KBM-7 (cell line): ENCODE measurements around the gene MAPK8IP3.
"Not testable (repeated sequence)": the region's sequence is repeated elsewhere in the genome, so short reads cannot be mapped to it uniquely, and the experiment has no call there.

Experiments
- DNase-seq: peaks from one replicate; pipeline ENCODE4 v3.0.0-alpha.2; 2015
- in situ Hi-C: fragments of 300-500 bp; cut with MboI; formaldehyde crosslinking; loops from 2 replicates; pipeline ENCODE4 v1.14.3; 2020; ENCODE audit warnings: low sequenced_read_pairs, low pct_unique_long_range_greater_than_20kb, mixed read lengths

MAPK8IP3 gene

DNA sequence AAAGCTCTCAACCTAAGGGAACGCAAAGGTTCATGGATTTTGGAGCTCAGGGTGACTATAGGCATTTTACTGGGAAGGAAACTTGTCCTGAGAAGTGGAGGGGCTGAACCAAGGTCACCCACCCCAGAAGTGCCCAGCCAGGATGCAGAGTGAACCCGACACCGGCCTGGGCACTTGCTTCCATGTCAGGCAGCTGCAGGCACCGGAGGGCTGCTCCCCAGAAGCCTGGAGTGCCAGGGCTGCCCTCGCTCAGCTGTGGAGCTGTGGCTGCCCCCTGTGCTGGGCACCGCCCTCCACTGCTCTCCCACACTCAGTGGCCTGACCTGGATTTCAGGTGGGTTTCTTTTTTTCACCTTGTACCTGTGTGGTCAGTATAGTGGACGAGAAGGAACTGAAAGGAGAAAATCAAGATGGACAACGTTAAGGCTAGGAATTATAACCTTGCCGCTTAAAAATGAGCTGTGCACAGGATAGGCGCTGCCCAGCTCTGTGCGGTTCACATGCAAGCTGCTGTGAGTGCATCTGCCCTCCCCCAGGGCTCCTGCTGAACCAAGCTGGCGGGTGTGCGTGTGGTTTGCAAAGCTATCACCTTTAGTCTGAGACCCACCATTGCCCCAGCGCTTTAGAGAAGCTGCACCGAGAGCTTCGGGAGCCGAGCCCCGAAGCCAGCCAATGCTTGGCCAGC is 2.2 kb downstream of the MAPK8IP3 start:
- no peak for DNase-seq
- in situ Hi-C loops = no loop called here

DNA sequence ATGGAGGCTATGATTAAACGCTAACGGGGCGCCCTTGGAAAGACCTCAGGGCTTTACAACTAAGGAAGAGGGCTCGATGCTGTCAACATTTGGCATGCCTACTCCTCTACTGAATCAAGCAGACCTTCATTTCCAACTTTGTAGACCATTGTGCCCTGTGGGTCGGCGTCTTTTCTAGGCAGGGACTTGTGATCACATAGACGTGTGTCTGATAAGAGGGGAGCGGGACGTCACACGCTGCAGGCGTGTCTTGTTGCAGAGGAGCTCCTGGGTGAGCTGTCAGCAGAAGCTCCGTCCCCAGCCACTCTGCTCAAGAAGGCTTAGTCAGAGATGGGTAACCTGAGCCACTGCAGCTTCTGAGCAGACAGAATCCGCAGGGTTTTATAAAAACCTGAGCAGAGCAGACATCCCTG is 2.8 kb downstream of the MAPK8IP3 start:
- in situ Hi-C loops = no loop called here
- no peak for DNase-seq

DNA sequence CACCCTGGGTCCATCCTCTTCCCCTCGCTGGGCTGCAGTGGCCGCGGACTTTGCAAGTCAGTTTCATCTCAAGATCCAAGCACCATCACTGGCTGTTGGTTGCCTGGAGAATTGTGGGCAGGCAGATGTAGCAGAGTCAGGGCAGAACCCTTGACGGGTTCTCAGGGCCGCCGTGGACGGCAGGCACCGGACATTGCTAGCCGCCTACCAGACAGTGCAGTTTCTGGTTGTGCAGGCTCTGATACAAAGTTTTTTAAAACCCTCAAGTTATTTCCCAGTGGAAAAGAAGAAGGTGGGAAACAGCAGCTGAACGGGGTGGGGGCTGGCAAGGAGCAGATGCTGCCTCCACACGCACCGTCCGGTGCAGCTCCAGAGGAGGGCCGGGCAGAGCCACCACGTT is 3.4 kb downstream of the MAPK8IP3 start:
- DNase-seq = no peak
- in situ Hi-C loops = no loop called here

DNA sequence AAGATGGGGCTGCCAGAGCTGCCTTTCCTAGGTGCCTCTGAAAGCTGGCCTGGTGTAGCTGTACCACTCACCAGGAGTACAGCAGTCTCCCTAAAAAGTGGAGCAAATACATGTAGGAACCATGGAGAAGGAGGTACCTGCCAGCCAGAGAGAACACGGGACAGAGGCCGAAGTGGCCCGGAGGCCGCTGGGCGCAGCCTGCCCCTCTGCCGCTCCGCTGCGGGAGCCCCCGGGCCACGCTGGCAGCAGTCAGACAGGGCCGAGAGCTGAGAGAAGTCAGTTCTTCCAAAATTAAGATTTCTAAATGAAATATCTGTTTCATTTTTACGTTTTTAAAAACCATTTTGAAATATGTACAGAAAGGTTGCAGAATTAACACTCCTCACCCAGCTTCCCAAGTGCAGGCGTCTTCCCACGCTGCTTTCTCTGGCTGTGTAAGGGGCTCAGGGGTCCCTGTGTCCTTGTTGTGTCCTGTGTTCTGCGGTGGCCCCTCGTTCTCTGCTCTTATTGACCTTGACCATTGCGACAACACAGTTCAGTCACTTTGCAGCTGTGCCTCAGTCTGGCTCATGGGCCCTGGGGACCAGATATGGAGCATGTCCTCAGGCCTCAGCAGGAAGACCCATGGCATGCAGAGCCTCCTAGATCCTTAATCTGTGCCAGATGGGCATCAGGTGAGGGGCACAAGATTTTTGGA is 5.0 kb downstream of the MAPK8IP3 start:
- in situ Hi-C loops = no loop called here
- no peak for DNase-seq

DNA sequence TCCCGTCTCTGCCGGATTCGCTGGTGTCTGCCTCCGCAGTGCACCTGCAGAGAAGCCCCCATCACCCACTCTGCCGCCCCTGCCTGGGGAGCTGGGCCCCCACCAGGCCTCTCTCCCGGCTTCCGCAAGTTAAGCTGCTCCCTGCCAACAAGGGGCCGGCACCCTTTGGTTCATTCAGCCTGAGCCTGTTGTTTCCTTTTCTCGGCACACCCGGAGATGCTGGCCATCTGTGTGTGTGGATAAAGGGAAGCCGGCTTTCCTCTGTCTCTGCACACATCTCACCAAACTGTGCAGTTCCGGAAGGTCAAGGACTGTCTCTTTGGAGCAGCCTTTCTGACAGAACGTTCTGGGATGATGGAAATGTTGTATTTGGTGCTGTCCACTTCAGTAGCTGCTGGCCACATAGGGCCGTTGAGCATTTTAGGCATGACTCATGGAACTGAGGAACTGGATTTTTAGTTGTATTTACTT is 6.8 kb downstream of the MAPK8IP3 start:
- DNase-seq = no peak

DNA sequence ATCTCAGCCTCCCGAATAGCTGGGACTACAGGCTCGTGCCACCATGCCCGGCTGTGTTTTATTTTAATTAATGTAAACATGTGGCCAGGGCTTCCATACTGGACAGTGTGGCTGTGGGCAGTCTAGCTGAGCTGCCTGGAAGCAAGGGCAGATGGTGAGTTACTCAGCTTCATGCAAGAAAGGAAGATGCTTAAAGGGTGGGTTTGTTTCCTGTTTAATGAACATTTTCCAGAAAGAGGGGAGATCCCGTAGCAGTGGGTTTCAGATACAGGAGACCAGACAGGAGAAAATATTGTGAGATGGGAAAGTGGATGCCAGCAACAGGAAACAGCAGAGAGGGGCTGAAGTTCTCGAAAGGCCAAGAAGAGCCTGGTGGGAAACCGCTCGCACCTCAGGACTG is 7.3 kb downstream of the MAPK8IP3 start:
- in situ Hi-C loops = no loop called here
- no peak for DNase-seq

More for the DNA sequence above, 6.8 kb downstream of the MAPK8IP3 start:
- in situ Hi-C loops = no loop called here

DNA sequence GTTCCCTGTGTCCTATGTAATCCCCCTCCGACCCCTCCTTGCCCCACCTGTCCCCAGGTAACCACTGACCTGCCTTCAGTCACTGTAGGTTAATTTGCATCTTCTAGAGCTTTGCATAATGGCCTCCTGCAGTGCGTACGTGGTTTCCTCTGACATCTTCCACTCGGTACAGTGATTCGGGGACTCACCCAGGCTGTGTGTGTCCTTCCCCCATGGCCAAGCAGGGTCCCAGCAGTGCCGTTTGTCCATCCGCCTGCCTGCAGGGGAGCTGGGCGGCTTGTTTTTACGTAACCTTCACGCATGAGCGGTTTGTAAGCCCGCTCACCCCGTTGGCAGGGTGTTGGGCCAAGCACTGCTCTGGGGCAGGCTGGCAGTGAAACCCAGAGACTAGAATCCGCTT is 7.9 kb downstream of the MAPK8IP3 start:
- no peak for DNase-seq
- in situ Hi-C loops = no loop called here

DNA sequence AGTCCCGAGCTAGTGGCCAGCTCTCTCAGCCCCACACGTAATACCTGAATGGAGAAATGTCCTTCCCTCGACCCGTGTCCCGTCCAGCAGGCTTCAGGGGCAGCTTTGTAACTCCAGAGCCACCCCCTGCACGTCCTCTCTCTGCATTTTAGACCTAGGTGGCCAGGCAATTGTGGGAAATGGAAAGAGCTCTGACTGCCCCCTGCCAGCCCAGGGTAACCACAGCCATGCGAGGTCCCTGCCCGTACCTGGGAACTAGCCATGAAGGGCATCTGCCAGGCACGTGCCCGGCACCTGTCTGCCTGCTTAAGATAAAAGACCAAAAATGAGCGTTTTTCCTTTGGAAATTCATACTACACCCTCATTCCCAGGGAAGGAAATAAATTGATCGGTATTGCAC is 9.2 kb downstream of the MAPK8IP3 start:
- no peak for DNase-seq
- in situ Hi-C loops = no loop called here

DNA sequence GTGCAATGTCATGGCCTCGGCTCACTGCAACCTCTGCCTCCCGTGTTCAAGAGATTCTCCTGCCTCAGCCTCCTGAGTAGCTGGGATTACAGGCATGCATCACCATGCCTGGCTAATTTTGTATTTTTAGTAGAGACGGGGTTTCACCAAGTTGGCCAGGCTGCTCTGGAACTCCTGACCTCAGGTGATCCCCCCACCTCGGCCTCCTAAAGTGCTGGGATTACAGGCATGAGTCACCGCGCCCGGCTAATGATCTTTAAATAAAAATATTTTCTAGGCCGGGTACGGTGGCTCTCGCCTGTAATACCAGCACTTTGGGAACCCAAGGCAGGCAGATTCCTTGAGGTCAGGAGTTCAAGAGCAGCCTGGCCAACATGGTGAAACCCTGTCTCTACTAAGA is 12.2 kb downstream of the MAPK8IP3 start:
- DNase-seq, in situ Hi-C loops: not testable (repeated sequence)

DNA sequence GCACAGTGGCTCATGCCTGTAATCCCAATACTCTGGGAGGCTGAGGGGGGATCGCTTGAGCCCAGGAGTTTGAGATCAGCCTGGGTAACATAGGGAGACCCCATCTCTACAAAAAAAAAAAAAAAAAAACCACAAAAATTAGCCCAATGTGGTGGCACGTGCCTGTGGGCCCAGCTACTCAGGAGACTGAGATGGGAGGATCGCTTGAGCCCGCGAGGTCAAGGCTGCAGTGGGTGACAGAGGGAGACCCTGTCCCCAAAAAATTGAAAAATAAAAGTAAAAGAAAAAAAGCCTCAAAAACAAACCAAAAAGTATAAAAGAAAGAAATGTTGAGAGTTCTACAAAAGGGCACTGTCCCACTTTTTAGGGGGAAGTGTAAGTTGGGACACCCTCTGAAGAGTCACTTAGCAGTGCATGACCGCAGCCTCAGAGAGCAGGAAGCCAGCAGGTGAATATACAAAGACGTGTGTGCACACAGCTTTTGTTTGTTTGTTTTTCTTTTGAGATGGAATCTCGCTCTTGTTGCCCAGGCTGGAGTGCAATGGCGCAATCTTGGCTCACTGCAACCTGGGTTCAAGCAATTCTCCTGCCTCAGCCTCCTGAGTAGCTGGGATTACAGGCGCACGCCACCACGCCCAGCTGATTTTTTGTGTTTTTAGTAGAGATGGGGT is 13.7 kb downstream of the MAPK8IP3 start:
- DNase-seq, in situ Hi-C loops: not testable (repeated sequence)

DNA sequence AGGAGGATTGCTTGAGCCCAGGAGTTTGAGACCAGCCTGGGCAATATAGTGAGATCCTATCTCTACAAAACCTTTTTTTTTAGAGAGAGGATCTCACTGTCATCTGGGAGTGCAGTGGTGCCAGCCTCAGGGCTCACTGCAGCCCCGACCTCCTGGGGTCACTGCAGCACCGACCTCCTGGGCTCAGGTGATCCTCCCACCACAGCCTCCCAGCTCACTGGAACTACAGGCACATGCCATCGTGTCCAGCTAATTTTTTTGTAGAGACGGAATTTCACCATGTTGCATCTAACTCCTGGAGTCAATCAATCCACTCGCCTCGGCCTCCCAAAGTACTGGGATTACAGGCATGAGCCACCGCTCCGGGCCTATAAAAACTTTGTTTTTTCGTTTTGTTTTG is 15.4 kb downstream of the MAPK8IP3 start:
- in situ Hi-C loops = no loop called here
- no peak for DNase-seq

DNA sequence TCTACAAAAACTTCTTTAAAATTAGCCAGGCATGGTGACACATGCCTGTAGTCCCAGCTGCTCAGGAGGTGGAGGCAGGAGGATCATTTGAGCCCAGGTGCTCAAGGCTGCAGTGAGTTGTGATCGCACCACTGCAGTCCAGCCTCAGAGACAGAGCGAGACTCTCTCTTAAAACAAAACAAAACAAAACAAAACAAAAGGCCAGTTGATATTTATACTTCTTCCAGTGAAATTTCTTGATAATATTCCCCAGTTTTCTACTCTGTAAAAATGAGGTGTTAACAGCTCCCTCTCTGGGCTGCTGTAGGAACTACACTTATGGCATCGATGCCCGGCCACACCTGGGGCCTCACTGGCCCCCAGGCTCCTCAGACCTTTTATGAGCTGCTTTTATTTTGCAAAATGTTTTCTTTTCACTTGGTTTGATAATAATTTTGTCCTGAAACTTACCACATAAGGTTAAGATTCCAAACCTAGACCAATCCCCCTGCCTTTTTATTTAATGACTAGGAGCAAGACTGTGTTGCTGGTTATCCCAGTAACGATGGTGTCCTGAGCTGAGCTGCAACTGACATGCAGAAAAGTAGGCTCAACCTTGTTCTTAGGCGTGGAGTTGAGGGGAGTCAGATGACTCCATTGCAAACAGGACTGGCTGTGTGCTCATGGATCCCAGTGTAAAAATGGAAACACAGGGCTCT is 17.6 kb downstream of the MAPK8IP3 start:
- DNase-seq = peak; percentile 68
- in situ Hi-C loops = no loop called here

DNA sequence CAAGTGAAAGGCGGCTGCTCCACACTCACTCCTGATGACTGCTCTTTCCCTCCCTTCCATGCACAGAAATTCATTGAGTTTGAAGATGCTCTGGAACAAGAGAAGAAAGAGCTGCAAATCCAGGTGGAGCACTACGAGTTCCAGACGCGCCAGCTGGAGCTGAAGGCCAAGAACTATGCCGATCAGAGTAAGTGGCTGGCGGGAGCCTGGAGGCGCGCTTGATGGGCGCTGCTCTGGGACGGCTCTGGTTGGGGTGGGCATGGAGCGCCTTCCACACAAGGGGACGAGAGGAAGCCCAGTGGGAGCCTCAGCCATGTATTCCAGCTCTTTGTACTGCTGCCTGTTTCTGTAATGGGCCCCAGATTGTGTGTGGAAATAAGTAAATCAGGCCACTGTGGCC is 18.5 kb downstream of the MAPK8IP3 start:
- DNase-seq = no peak
- in situ Hi-C loops = no loop called here

DNA sequence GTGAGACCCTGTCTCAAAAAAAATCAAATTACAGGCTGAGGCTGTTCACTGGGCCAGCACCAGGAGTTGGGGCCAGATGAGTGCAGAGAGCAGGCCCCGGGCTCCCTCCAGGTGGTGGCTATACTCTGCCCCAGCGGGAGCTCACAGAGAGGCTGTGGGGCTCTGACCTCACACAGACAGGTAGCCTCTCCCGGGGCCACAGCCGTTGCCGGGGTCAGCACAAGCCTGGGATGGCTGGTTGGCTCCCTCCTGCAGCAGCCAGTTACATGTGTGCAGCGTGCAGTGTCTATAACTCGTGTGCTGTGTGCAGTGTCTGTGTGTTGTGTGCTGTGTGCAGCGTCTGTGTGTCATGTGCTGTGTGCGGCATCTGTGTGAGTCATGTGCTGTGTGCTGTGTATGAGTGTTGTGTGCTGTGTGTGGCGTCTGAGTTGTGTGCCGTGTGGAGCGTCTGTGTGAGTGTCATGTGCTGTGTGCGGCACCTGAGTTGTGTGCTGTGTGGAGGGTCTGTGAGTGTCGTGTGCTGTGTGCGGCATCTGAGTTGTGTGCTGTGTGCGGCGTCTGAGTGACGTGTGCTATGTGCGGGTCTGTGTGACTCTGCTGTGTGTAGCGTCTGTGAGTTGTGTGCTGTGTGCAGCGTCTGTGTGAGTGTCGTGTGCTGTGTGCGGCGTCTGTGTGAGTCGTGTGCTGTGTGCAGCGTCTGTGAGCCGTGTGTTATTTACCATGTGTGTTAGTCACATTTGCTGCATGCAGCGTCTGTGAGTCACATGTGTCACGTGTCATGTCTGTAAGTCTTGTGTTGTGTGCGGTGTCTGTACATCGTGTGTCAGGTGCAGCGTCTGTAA is 20.9 kb downstream of the MAPK8IP3 start:
- no peak for DNase-seq
- in situ Hi-C loops = no loop called here

DNA sequence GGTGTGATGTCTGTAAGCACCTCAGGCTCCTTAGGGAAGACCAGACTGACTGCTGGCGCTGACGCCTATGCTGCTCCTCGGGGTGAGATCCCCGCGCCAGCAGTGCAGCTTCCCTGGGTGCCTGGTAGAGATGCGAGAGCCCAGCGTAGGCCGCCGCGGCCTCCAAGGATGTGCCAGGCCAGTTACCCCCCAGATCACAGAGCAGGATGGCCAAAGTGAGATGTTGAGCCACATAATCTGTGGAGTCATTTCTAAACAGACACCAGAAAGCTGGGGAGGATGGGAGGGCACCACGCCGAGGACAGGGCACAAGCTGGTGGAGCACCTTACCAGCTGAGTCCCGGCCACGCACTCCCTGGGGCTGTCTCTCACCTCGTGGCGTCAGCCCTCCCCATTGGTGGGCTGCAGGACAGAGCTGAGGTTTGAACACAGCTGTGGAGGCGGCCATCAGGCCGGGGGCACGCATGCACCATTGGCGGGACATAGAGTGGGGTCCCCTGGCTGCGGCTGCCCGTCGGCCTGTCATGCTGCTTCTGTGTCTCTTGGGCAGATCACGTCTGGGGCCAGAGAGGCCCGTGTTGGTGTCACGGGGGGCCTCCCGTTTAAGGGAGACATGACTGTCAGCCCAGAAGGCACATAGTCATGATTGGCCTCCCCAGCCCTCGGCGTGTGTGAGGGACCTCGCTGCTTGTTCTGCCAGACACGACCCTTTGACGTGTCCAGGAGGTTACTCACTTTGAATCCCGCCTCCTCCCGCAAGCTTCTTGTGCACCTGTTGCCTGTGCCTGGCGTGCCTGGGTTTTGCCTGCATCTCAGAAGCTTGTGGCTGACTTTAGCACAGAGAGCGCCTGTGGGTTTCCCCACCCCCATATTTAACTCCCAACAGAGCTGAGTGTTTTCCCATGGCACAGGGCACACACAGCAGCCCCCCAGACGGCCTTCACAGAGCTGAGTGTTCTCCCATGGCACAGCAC is 21.9 kb downstream of the MAPK8IP3 start:
- in situ Hi-C loops = no loop called here
- no peak for DNase-seq

DNA sequence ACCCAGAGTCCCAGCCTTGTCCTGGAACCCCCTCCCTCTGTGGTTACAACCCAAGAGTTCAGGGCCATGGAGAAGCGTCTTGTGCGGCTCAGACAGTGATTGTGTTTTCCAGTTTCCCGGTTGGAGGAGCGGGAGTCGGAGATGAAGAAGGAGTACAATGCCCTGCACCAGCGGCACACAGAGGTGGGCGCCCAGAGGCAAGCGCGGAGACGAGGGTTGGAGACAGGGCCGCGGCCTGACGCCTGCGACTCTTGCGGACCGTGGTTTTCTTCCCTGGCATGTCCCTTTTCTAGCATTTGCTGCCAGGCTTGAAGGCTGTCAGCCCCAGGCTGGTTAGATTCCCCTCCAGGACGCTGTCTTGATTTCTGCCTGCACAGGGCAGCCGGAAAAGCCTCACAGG is 23.0 kb downstream of the MAPK8IP3 start:
- in situ Hi-C loops = no loop called here
- DNase-seq = no peak

DNA sequence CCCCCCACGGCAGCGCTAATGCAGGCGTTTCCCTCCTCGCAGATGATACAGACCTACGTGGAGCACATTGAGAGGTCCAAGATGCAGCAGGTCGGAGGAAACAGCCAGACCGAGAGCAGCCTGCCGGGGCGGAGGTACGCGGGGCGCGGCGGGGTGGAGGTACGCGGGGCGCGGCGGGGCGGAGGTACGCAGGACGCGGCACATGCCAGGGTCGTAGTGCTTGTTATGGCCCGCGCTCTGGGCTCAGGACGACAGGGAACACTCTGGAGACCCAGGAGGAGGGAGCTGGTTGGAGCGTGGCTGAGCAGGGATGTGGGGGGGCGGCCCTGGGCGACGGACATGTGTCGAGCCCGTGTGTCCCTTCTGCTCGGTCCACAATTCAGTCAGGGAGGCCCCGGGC is 23.4 kb downstream of the MAPK8IP3 start:
- in situ Hi-C loops = no loop called here
- no peak for DNase-seq

DNA sequence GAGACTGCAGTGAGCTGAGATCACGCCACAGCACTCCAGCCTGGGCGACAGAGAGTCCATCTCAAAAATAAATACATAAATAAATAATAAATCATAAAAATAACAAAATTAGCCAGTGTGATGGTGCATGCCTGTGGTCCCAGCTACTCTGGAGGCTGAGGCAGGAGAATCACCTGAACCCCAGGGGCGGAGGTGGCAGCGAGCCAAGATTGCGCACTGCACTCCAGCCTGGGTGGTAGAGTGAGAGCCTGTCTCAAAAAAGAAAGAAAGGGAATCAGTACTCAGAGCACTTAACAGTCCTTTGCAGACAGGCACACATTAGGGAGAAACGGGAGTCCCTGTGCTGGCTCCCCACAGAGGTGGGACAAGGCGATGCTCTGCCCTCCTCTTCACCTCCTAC is 25.1 kb downstream of the MAPK8IP3 start:
- DNase-seq = no peak
- in situ Hi-C loops = no loop called here
